Measurements from ENCODE around the gene FSIP1. TPM values are rescaled to one million over a fixed set of nuclear protein-coding genes. Genes with fewer than 3 reads are reported as not detected.

FSIP1 gene
- polyA plus RNA-seq, 2 of the 4 experiments (the other 2 are of a cell fraction), result 0.71 to 0.93 TPM

GRCh38 chr15:39580117-39580484, 202.5 kb downstream of the FSIP1 start:
- Histone ChIP-seq H3K9me3 (no peaks in the 10 kb centered on the region), H3K4me3 (peak overlapping the region; percentile 95), H3K4me2 (peak overlapping the region; percentile 97), H3K4me1 (peaks cover 37% of the 10 kb centered on the region), H3K27ac (peak overlapping the region; percentile 87 to 99)
- WGBS (ENCODE audit: missing lambda C conversion rate), result 0% methylated on average over 6 of the region's 29 CpGs
- TF ChIP-seq, protein P1, sequence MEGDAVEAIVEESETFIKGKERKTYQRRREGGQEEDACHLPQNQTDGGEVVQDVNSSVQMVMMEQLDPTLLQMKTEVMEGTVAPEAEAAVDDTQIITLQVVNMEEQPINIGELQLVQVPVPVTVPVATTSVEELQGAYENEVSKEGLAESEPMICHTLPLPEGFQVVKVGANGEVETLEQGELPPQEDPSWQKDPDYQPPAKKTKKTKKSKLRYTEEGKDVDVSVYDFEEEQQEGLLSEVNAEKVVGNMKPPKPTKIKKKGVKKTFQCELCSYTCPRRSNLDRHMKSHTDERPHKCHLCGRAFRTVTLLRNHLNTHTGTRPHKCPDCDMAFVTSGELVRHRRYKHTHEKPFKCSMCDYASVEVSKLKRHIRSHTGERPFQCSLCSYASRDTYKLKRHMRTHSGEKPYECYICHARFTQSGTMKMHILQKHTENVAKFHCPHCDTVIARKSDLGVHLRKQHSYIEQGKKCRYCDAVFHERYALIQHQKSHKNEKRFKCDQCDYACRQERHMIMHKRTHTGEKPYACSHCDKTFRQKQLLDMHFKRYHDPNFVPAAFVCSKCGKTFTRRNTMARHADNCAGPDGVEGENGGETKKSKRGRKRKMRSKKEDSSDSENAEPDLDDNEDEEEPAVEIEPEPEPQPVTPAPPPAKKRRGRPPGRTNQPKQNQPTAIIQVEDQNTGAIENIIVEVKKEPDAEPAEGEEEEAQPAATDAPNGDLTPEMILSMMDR (IDR thresholded peaks at IDR 0.05), result peak; percentile 82
- no peak for TF ChIP-seq RARB (CRISPR knock-in tag; IDR thresholded peaks at IDR 0.05)
- TF ChIP-seq MAZ (IDR thresholded peaks at IDR 0.05; ENCODE audit: borderline replicate concordance, low read depth, low read length), result no peak
- TF ChIP-seq, protein P2, sequence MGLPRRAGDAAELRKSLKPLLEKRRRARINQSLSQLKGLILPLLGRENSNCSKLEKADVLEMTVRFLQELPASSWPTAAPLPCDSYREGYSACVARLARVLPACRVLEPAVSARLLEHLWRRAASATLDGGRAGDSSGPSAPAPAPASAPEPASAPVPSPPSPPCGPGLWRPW (IDR thresholded peaks at IDR 0.05), result no peak
- no peak for TF ChIP-seq SREBF2 (IDR thresholded peaks at IDR 0.05)
- TF ChIP-seq ZSCAN20 (CRISPR knock-in tag; IDR thresholded peaks at IDR 0.05), result no peak
- no peak for TF ChIP-seq RNF2 (IDR thresholded peaks at IDR 0.05; ENCODE audit: borderline replicate concordance, low read depth)
- no peak for TF ChIP-seq NPAS2 (CRISPR knock-in tag; IDR thresholded peaks at IDR 0.05; ENCODE audit: borderline replicate concordance)
- peak; percentile 80 to 94 for TF ChIP-seq RAD21 (conservative IDR thresholded peaks at IDR 0.05 in 1 of 2, IDR thresholded peaks at IDR 0.05 in 1 of 2)
- TF ChIP-seq SMC3 (IDR thresholded peaks at IDR 0.05), result peak; percentile 91
- no peak for TF ChIP-seq RFX5 (IDR thresholded peaks at IDR 0.05)
- TF ChIP-seq CBX8 (IDR thresholded peaks at IDR 0.05), result no peak
- TF ChIP-seq ZFP36 (IDR thresholded peaks at IDR 0.05; ENCODE audit: borderline replicate concordance, partially characterized antibody), result no peak
- TF ChIP-seq ATOH8 (CRISPR knock-in tag; IDR thresholded peaks at IDR 0.05; ENCODE audit: low read depth), result no peak
- no peak for TF ChIP-seq EHMT2 (IDR thresholded peaks at IDR 0.05; ENCODE audit: low read depth)
- FAIRE-seq (no peak), ATAC-seq (peak; percentile 76 to 81), DNase-seq (ENCODE audit: low read depth in 1 of 2, low spot score in 1 of 2) (peak; percentile 54 to 86)
- ChIA-PET POLR2A (interaction anchor here (0.6 to 2.3 kb wide), 20 partner anchors 16 to 874 kb away, joined by 3 to 31 read pairs (median 4); no protein-coding TSS in a partner anchor), CTCF (interaction anchor here (0.6 to 5.0 kb wide), 70 partner anchors 9 to 1584 kb away, joined by 3 to 79 read pairs (median 4); no protein-coding TSS in a partner anchor)

DNA sequence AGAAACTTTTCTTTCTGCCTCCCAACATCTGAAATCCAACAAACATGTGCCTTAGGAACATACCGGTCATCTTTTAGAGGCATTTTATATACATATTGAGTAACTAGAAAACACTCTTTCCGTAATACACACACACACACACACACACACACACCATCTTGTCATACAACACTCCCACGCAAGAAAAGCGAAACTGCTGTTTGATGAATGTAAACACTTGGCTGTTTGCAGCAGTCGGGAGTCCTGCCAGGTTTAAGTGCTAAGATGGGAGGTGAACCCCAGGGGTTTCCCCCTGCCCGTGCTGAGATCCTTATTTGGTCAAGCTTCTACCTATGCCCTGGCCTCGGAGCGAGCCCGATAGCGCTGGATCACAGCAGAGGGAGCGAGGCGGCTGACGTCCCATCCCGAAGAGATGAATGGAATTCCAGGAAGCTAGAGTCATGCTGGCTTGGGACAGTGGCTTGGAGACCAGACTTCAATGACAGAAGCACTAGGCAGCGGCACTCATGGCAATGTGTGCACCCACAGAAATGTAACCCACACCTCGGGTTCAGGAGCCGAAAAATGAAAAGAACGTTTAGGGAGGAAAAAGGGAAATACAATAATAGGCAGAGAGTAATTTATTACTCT, 203.0 kb downstream of the FSIP1 start:
- ChIA-PET CTCF (interaction anchor here (0.6 to 5.0 kb wide), 63 partner anchors 9 to 1583 kb away, joined by 3 to 79 read pairs (median 4); no protein-coding TSS in a partner anchor), POLR2A (interaction anchor here (0.6 to 2.3 kb wide), 11 partner anchors 16 to 451 kb away, joined by 3 to 31 read pairs (median 3); no protein-coding TSS in a partner anchor)
- Histone ChIP-seq H3K4me1 (peaks cover 37% of the 10 kb centered on the region), H3K9me3 (no peaks in the 10 kb centered on the region), H3K4me3 (peak overlapping the region; percentile 95), H3K27ac (peak overlapping the region; percentile 87 to 99), H3K4me2 (peak overlapping the region; percentile 97)
- WGBS (ENCODE audit: missing lambda C conversion rate), result 4% methylated on average over 16 of the region's 18 CpGs
- peak; percentile 54 for FAIRE-seq
- TF ChIP-seq POLR2A (IDR thresholded peaks at IDR 0.05; ENCODE audit: low read length), result no peak
- TF ChIP-seq JUNB (IDR thresholded peaks at IDR 0.05), result peak; percentile 30; the same call in 1 of the 2 replicates
- peak; percentile 62 to 88 for DNase-seq (ENCODE audit: low read depth in 1 of 2, low spot score in 1 of 2)
- peak; percentile 71 to 73 for ATAC-seq

DNA sequence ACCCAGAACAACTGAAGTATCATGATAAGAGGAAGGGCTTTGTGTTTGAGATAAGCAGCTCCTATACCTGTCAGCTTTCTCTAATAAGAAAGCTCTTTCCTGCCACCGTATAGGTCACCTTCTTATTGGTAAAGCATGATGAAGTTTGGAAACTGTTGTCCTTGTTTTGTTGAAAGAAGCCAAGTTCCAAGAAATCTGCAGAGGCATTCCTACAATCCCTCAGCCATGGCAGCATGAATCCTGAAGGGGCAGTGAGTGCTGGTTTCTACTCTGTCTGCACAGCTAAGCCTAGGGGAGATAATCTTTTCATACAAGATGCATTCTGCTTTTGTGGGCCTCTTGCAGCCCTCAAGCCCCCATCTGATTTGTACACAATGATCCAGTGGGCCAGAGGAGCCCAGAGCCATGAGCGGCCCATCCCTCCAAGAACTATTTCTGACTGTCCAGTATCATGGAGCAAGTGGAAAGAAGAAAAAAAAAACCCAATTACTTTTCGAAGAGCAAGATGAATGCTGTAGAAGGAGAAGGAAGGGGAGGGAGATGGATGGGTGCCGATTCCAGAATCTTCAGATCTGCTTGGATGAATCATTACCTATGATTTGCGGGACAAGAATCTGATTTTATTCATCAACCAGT, 203.7 kb downstream of the FSIP1 start:
- peak overlapping the region; percentile 87 to 99 for H3K27ac ChIP-seq

More for the DNA sequence above, 203.7 kb downstream of the FSIP1 start:
- Histone ChIP-seq H3K4me3 (peak overlapping the region; percentile 95; the same call in 2 of the 3 replicates), H3K9me3 (no peaks in the 10 kb centered on the region), H3K4me2 (peak overlapping the region; percentile 97), H3K4me1 (peaks cover 32% of the 10 kb centered on the region)
- ATAC-seq (no peak), FAIRE-seq (no peak), DNase-seq (ENCODE audit: low read depth in 1 of 2, low spot score in 1 of 2) (peak in 1 of 2 experiments; percentile 17)
- TF ChIP-seq, protein P3, sequence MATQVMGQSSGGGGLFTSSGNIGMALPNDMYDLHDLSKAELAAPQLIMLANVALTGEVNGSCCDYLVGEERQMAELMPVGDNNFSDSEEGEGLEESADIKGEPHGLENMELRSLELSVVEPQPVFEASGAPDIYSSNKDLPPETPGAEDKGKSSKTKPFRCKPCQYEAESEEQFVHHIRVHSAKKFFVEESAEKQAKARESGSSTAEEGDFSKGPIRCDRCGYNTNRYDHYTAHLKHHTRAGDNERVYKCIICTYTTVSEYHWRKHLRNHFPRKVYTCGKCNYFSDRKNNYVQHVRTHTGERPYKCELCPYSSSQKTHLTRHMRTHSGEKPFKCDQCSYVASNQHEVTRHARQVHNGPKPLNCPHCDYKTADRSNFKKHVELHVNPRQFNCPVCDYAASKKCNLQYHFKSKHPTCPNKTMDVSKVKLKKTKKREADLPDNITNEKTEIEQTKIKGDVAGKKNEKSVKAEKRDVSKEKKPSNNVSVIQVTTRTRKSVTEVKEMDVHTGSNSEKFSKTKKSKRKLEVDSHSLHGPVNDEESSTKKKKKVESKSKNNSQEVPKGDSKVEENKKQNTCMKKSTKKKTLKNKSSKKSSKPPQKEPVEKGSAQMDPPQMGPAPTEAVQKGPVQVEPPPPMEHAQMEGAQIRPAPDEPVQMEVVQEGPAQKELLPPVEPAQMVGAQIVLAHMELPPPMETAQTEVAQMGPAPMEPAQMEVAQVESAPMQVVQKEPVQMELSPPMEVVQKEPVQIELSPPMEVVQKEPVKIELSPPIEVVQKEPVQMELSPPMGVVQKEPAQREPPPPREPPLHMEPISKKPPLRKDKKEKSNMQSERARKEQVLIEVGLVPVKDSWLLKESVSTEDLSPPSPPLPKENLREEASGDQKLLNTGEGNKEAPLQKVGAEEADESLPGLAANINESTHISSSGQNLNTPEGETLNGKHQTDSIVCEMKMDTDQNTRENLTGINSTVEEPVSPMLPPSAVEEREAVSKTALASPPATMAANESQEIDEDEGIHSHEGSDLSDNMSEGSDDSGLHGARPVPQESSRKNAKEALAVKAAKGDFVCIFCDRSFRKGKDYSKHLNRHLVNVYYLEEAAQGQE (IDR thresholded peaks at IDR 0.05), result no peak
- no peak for TF ChIP-seq TP53 (CRISPR knock-in tag; IDR thresholded peaks at IDR 0.05)
- TF ChIP-seq EHMT2 (IDR thresholded peaks at IDR 0.05; ENCODE audit: low read depth), result no peak
- TF ChIP-seq RARB (CRISPR knock-in tag; IDR thresholded peaks at IDR 0.05), result no peak
- no peak for TF ChIP-seq HOXB13 (CRISPR knock-in tag; IDR thresholded peaks at IDR 0.05; ENCODE audit: low read depth)
- no peak for TF ChIP-seq MAZ (IDR thresholded peaks at IDR 0.05; ENCODE audit: borderline replicate concordance, low read depth, low read length)
- no peak for TF ChIP-seq EP300 (IDR thresholded peaks at IDR 0.05)
- no peak for TF ChIP-seq ZSCAN20 (CRISPR knock-in tag; IDR thresholded peaks at IDR 0.05)
- POLR2A ChIA-PET, result interaction anchor here (0.6 to 2.3 kb wide), 2 partner anchors 383 to 407 kb away, joined by 3 to 31 read pairs; no protein-coding TSS in a partner anchor
- WGBS (ENCODE audit: missing lambda C conversion rate), result 59% methylated on average over 5 of the region's 5 CpGs
- CTCF ChIA-PET, result interaction anchor here (0.6 to 5.0 kb wide), 28 partner anchors 8 to 886 kb away, joined by 3 to 79 read pairs (median 6); no protein-coding TSS in a partner anchor
